GM18511 (cell line): Measurements from ENCODE around the gene KCNJ10.

Source experiments
- ATAC-seq: cut with Tn5 transposase; IDR thresholded peaks from one replicate; pipeline ENCODE4 v1.9.1; 2021; ENCODE audit warnings: mild to moderate bottlenecking, moderate library complexity; ENCODE audit not compliant: unreplicated experiment

KCNJ10 gene

GRCh38 chr1:160028426-160028825 is 41.5 kb downstream of the KCNJ10 start:
- ATAC-seq = no peak

- no peak for ATAC-seq
Observed at GRCh38 chr1:160025314-160025713, 44.6 kb downstream of the KCNJ10 start.

DNA sequence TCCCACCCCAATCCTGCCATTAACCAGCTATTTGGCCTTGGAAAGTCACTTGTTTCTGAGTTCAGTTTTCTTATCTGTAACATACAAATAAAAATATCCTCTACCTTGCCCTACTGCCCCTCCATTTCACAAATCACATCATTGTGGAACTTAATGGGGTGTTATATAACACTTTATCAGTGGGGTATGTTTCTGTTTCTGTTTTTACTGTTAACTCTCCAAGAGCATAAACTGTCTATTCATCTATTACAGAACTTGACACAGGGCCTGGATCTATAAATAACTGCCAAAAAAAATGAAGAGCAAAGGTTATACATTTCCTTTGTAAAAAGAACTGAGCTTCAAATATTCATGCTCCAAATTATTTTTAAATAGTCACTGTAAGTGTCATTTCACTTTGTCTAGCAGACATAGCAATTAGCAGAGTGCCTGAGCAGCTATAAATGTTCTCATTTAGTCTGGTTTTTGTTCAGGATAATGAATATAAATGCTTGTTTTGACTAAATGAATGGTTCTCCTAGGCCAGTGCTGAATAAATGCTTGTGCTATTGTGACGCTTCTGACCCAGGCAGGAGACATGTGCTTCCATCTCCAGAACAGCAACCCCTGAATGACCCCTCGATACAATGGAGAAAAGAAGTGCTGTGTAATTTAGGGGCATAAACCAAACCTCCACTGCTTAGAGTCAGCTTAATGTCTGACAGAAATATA is 45.6 kb downstream of the KCNJ10 start:
- ATAC-seq = no peak

- no peak for ATAC-seq
Observed at GRCh38 chr1:160022330-160023310, 47.3 kb downstream of the KCNJ10 start.

DNA sequence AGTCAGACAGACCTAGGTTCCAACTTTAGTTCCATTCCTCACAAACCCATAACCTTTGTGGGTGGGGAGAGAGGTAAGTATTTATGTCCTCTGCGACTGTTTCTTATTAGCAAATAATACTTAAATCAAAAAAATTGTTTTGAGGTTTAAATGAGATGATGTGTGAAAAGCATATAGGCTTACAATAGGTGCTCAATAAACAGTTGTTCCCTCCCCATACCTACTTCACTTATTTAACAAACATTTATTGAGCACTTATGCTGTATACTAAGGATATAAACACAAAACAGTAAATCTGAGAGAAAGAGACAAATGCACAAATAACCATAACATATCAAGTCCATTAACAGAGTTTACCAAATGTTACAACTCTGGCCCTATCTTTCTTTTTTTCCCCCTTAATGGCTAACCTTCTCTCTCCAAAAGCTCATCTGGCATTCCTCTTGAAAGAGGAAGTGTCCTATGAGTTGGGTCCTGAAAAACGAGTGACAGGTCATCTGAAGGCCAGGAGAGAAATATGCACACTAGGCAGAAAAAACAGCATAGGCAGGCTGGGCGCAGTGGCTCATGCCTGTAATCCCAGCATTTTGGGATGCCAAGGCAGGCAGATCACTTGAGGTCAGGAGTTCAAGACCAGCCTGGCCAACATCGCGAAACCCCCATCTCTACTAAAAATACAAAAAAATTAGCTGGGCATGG is 48.4 kb downstream of the KCNJ10 start:
- ATAC-seq = no peak

- ATAC-seq = no peak
Observed at GRCh38 chr1:160020196-160020595, 49.8 kb downstream of the KCNJ10 start.

GRCh38 chr1:160018900-160019299 is 51.1 kb downstream of the KCNJ10 start:
- no peak for ATAC-seq

GRCh38 chr1:160018347-160018746 is 51.6 kb downstream of the KCNJ10 start:
- no peak for ATAC-seq

DNA sequence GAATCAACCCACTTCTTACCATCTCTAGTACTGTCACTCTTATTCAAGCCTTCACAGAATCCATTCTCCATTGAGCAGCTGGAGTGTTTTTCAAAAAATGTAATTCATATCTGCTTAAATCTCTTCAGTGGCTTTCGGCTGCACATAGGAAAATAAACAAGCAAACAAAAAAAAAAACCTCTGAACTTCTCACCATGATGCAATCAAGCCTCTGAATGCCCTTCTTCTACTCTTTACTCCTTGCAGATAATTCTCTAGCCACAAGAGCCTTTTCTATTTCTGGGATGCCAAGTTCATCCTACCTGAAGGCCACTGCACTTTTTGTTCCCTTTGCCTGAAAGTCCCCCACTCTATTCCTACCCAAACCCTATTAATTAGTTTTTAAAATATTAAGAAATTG is 52.4 kb downstream of the KCNJ10 start:
- ATAC-seq = no peak

DNA sequence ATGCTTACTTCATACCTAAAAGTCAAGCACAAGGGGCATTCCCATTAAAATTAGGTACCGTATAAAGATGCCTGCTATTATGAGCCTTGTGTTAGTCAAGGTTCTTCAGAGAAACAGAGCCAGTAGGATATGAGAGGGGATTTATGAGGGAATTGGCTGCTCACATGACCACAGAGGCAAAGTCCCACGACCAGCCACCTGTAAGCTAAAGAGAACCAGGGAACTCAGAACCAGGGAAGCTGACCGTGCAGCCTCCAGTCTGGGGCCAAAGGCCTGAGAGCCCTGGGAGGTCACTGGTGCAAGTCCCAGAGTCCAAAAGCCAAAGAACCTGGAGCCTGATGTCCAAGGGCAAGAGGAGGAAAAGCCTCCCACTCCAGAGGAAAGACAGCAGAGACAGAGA is 58.2 kb downstream of the KCNJ10 start:
- no peak for ATAC-seq

DNA sequence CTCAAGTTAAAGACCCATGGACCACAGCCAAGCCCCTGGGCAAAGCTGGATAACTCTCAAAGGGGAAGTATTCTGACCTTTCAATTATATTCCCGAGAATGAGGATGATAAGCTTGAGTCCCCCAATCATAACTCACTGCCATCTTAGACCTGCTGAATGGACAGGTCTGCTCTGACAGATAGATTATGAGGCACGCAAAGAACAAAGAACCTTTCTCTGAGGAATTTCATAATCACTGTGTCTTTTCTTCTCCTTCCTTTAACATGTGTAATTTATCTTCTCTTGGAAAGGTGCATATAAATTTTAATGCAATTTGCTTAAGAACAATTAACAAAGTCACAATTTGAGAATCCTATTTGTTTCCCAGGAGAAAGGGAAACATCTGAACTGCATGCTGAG is 60.2 kb downstream of the KCNJ10 start:
- ATAC-seq = no peak

DNA sequence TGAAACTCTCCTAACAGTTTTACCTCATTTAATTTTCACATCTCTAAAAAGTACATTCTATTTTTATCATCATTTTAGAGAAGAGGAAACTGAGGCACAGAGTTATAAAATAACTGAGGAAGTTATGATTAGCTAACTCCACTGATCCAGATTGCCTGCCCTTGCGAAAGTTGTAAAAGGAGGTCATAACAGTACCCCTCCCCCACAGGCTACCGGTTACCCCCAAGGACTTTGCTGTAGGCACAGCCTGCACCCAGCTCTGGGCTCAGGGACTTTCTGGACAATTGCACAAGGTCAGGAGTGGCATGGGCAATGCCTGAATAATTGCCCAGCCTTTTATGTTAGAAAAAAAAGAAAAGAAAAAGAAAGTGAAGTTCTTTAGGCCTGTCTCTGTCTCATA is 60.9 kb downstream of the KCNJ10 start:
- ATAC-seq = no peak

GRCh38 chr1:160007577-160008200 is 62.3 kb downstream of the KCNJ10 start:
- ATAC-seq = no peak

DNA sequence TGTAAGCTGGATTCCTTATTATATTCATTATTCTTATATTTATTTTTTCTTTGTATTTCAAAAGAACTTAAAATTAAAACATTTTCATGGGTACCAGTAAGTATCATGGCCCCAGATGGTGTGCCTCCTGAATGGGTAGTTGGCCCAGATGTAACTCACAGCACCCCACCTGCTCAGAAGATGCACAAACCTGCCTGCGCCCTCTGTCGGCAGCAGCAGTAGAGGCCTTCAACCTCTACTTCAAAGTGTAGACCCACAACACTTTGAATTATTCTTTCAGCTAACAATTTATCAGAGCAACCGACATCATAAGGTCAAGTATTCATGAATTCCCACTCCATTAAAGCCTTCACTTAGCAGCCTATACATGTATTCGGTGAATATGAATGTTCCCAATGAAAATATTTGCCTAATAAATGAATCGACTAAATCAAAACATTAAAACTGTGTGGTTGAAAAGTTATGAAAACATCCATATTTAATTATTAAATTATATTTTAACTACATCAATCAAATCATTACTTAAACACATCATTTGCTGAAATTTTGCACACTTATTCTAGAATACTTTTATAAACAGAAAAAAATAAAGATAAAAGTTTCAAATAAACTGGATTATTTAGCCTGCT is 63.5 kb downstream of the KCNJ10 start:
- ATAC-seq = peak; percentile 72

- no peak for ATAC-seq
Observed at GRCh38 chr1:160005070-160005469, 64.9 kb downstream of the KCNJ10 start.

GRCh38 chr1:160004425-160004824 is 65.5 kb downstream of the KCNJ10 start:
- no peak for ATAC-seq

DNA sequence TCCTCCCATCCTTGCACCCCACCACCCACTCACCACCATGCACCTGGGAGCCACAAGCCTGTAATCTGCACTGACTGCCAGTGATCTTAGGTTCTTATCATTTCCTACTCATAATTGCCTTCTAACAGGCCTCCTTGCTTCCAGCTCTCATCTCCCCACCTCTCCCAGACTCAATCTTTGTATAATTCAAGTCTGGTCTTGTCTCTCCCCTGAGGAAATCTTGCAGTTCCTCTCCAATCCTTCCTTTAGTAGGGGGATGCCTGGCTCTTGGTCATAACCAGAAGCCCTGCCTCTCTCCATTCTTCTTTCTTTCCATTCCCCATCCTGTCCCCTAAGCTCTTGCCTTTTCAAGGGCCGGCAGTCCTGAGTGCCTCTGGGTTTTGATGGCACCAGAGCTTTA is 66.0 kb downstream of the KCNJ10 start:
- no peak for ATAC-seq

- no peak for ATAC-seq
Observed at GRCh38 chr1:160001440-160001839, 68.5 kb downstream of the KCNJ10 start.

DNA sequence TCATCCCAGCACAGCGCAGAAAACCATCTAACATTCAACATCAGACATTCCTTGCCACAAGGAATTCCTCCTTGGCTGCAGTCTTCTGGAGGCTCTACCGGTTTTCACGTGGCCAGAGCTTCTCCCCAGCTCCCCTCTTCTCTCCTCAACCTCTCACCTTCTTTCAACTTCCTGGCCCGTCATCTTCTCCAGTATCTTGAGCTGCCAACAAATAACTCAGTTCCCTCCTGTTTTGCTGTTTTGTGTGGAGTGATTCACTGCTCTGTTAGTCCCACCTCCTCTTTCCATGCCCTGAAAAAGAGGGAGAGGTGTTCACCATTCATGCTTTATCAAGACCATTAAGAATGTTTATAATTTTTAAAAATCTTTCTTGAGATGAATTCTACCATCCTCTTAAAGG is 70.8 kb downstream of the KCNJ10 start:
- ATAC-seq = no peak

DNA sequence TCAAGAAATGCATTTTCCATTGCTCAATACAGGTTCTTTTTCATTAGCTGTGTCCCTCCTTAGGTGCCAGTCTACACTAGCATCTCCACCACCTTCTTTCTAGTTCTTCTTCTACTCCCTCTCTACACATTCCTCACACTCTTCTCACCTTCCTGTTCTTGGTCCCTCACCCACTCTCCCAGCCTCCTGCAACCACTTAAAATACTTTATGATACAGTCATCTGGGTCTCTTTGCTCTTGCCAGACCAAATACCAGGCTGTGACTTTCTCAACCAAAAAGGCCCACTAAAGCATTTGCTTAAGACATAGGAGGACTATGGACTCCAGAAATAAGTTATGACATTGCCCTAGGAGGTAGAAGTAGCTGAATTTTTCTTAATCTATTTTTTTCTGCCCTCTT is 73.3 kb downstream of the KCNJ10 start:
- ATAC-seq = no peak

GRCh38 chr1:159994896-159995295 is 75.1 kb downstream of the KCNJ10 start:
- ATAC-seq = no peak
